K562 (cell line): Measurements from ENCODE around the gene DNM1. TPM values are rescaled to one million over a fixed set of nuclear protein-coding genes. Genes with fewer than 3 reads are reported as not detected.

Source experiments
- CBFA2T3 ChIP-seq: fragments of 450-650 bp; IDR thresholded peaks from 2 replicates; pipeline ENCODE4 v1.6.1; 2017
- CHD7 ChIP-seq: fragments of 200-600 bp; sonication (generic); IDR thresholded peaks from one replicate; pipeline ENCODE4 v1.6.1; 2012; ENCODE audit warnings: mild to moderate bottlenecking, low read depth, low read length, inconsistent platforms
- MLX ChIP-seq, 2 experiments: fragments of 450-650 bp in 1 of 2; sonication (generic) in 1 of 2; formaldehyde crosslinking; conservative IDR thresholded peaks; 2 replicates each; pipeline versions ENCODE4 v1.4.0 to v1.8.1; 2020 to 2022; ENCODE audit warnings: mild to moderate bottlenecking in 1 of 2, missing genetic modification reagents in 1 of 2
- POLR2AphosphoS2 ChIP-seq: IDR thresholded peaks from 2 replicates; pipeline ENCODE4 v1.6.1; 2012; ENCODE audit warnings: low read length, improper control_type of control experiment
- TBP ChIP-seq: optimal IDR thresholded peaks from 2 replicates; pipeline ENCODE3; 2011; ENCODE audit warnings: low read depth, low read length, improper control_type of control experiment
- YBX1 ChIP-seq: fragments of 450-650 bp; IDR thresholded peaks from 2 replicates; pipeline ENCODE4 v1.7.1; 2016; ENCODE audit warnings: mild to moderate bottlenecking
- ZNF133 ChIP-seq: fragments of 250-450 bp; sonication (Bioruptor Pico); IDR thresholded peaks from 2 replicates; pipeline ENCODE4 v1.4.0; 2020; ENCODE audit warnings: mild to moderate bottlenecking
- ZNF398 ChIP-seq: fragments of 250-450 bp; sonication (Bioruptor Pico); IDR thresholded peaks from 2 replicates; pipeline ENCODE4 v1.8.0; 2021; ENCODE audit warnings: moderate library complexity, mild to moderate bottlenecking, inconsistent platforms
- ZNF512 ChIP-seq: IDR thresholded peaks from 2 replicates; pipeline ENCODE4 v1.6.1; 2016; ENCODE audit warnings: missing genetic modification characterization, missing compliant biosample characterization
- polyA plus RNA-seq, 8 experiments: library from polyadenylated mRNA; depleted of rRNA in 4 of 8; stranded (reverse) in 5 of 8; unstranded in 3 of 8; fragments of >200 nt; fragmentation: Nextera tagmentation in 2 of 8; fragmentation: Illumina TruSeq in 1 of 8; extraction: Ambion mirVana in 2 of 8; extraction: Trizol in 1 of 8; gene quantifications; 2 replicates each; pipeline versions ENCODE4 v1.2.1 to v1.2.3, GENCODE V29; 2011 to 2014; ENCODE audit warnings: inconsistent platforms in 1 of 8, missing spikeins in 1 of 8
- total RNA-seq, 7 experiments: library from RNA; depleted of rRNA in 6 of 7; stranded (reverse); fragments of >200 nt in 6 of 7; fragmentation: Illumina TruSeq in 2 of 7; extraction: Trizol in 2 of 7; gene quantifications; 2 replicates each; pipeline versions ENCODE4 v1.2.1 to v1.2.3, GENCODE V29; 2011 to 2021; ENCODE audit warnings: low replicate concordance in 1 of 7

The DNM1 gene
- total and polyA plus RNA-seq, 9 of the 15 experiments (the other 6 are each of a cell fraction or from before 2014, with no cell fraction given), result 0.39 to 23.1 (median 9.1) TPM

- TF ChIP-seq POLR2AphosphoS2, result no peak
- TF ChIP-seq TBP, result no peak
- TF ChIP-seq ZNF133 (CRISPR knock-in tag), result no peak
- no peak for TF ChIP-seq MLX (CRISPR knock-in tag; conservative IDR thresholded peaks at IDR 0.05)
- no peak for TF ChIP-seq ZNF398 (CRISPR knock-in tag)
- no peak for TF ChIP-seq CBFA2T3
- TF ChIP-seq YBX1, result no peak
- TF ChIP-seq CHD7, result no peak
- no peak for TF ChIP-seq ZNF512 (tag)
- TF ChIP-seq, all 486 proteins: peak for 7
Measured at GRCh38 chr9:128243215-128244018, 40.2 kb downstream of the DNM1 start (continued).
